NCI-H1105 treated with DMSO at 0.1 percent for 48 hours (cell line): ENCODE measurements around the gene LZIC.
A peak's percentile ranks its signal among the peaks of the same experiment; 100 is the strongest.

Experiments used
- DNase-seq: peaks from one replicate; lab custom pipeline; 2025; lab: John Stamatoyannopoulos, UW

LZIC gene

GRCh38 chr1:9910423-9911178 lies 32.6 kb downstream of the LZIC start:
- DNase-seq = peak; percentile 99

GRCh38 chr1:9910076-9910422 lies 33.1 kb downstream of the LZIC start, which contains the start of gene CTNNBIP1:
Gene CTNNBIP1 (minus strand): TSS chr1:9910269. CDS start chr1:9872064, 38,205 bp downstream.
- no peak for DNase-seq

GRCh38 chr1:9909234-9910046 lies 33.8 kb downstream of the LZIC start:
- peak; percentile 49 for DNase-seq

- DNase-seq = no peak
These were observed 34.3 kb downstream of the LZIC start for GRCh38 chr1:9908871-9909233.

- no peak for DNase-seq
These were observed 35.8 kb downstream of the LZIC start for GRCh38 chr1:9907441-9907840.

GRCh38 chr1:9906466-9906865 lies 36.7 kb downstream of the LZIC start:
- DNase-seq = no peak

- no peak for DNase-seq
These were observed 38.2 kb downstream of the LZIC start for GRCh38 chr1:9905010-9905409.

- DNase-seq = no peak
These were observed 38.6 kb downstream of the LZIC start for GRCh38 chr1:9904596-9904995.

GRCh38 chr1:9903801-9904527 lies 39.2 kb downstream of the LZIC start:
- DNase-seq = no peak

- no peak for DNase-seq
These were observed 41.1 kb downstream of the LZIC start for GRCh38 chr1:9902060-9902452.

- no peak for DNase-seq
These were observed 41.8 kb downstream of the LZIC start for GRCh38 chr1:9901148-9902059.

GRCh38 chr1:9900142-9901043 lies 42.8 kb downstream of the LZIC start:
- DNase-seq = peak; percentile 86

GRCh38 chr1:9894115-9894514 lies 49.1 kb downstream of the LZIC start:
- DNase-seq = no peak

- no peak for DNase-seq
These were observed 50.3 kb downstream of the LZIC start for GRCh38 chr1:9892563-9893528.

GRCh38 chr1:9891207-9891606 lies 52.0 kb downstream of the LZIC start:
- peak; percentile 40 for DNase-seq

GRCh38 chr1:9890224-9890731 lies 52.9 kb downstream of the LZIC start:
- DNase-seq = peak; percentile 65

GRCh38 chr1:9889411-9889810 lies 53.8 kb downstream of the LZIC start:
- no peak for DNase-seq

GRCh38 chr1:9888886-9889285 lies 54.3 kb downstream of the LZIC start:
- no peak for DNase-seq

GRCh38 chr1:9887070-9887469 lies 56.1 kb downstream of the LZIC start:
- DNase-seq = no peak
